Upper lobe of left lung (tissue), 6 donors: Measurements from ENCODE around the gene CDC14A. TPM values are rescaled to one million over a fixed set of nuclear protein-coding genes. Genes with fewer than 3 reads are reported as not detected.
A peak's percentile ranks its signal among the peaks of the same experiment; 100 is the strongest.

Experiments used
- ATAC-seq, 2 donors: fragments of 200-7000 bp; cut with Tn5 transposase; one replicate each; pipeline ENCODE4 v1.9.1; 2022; ENCODE audit warnings: mild to moderate bottlenecking in 2 of 2, moderate library complexity in 2 of 2; ENCODE audit not compliant: low FRiP score in 2 of 2
- DNase-seq, 2 donors: peaks; one replicate each; pipeline ENCODE4 v3.0.0-alpha.2; 2019 to 2020
- H3K27ac ChIP-seq, 4 donors: fragments of 200-600 bp; sonication (generic); one replicate each; pipeline ENCODE4 v1.5.1; 2016 to 2019
- H3K27me3 ChIP-seq, 4 donors: fragments of 200-600 bp; sonication (generic); one replicate each; pipeline ENCODE4 v1.5.1; 2017 to 2019
- H3K36me3 ChIP-seq, 4 donors: fragments of 200-600 bp; sonication (generic); one replicate each; pipeline ENCODE4 v1.5.1; 2016 to 2019
- H3K4me1 ChIP-seq, 4 donors: fragments of 200-600 bp; sonication (generic); one replicate each; pipeline ENCODE4 v1.5.1; 2018 to 2019
- H3K4me3 ChIP-seq, 4 donors: fragments of 200-600 bp; sonication (generic); one replicate each; pipeline ENCODE4 v1.5.1; 2017 to 2019; ENCODE audit warnings: mild to moderate bottlenecking in 2 of 4, moderate library complexity in 1 of 4
- H3K9me3 ChIP-seq, 4 donors: fragments of 200-600 bp; sonication (generic); one replicate each; pipeline ENCODE4 v1.5.1; 2018 to 2019
- CTCF ChIP-seq, 6 experiments: fragments of 450-650 bp in 4 of 6; fragments of 200-600 bp in 2 of 6; sonication (generic) in 2 of 6; IDR thresholded peaks; one replicate each; pipeline ENCODE4 v1.5.1; 2016 to 2019; ENCODE audit warnings: antibody characterized with exemption in 6 of 6
- EP300 ChIP-seq, 4 donors: sonication (generic); formaldehyde crosslinking; IDR thresholded peaks; one replicate each; pipeline ENCODE4 v1.5.1; 2017; ENCODE audit warnings: antibody characterized with exemption in 4 of 4, control low read depth in 2 of 4
- POLR2A ChIP-seq, 4 donors: fragments of 450-650 bp; IDR thresholded peaks; one replicate each; pipeline ENCODE4 v1.5.1; 2016 to 2017; ENCODE audit warnings: antibody characterized with exemption in 4 of 4, mild to moderate bottlenecking in 2 of 4
- POLR2AphosphoS5 ChIP-seq, 2 donors: sonication (generic); formaldehyde crosslinking; IDR thresholded peaks; one replicate each; pipeline ENCODE4 v1.5.1; 2017; ENCODE audit warnings: antibody characterized with exemption in 2 of 2
- WGBS, 2 donors: methylation state at CpG; one replicate each; pipeline ENCODE4 v1.1.5; 2017 to 2018; 5-methylcytosine and 5-hydroxymethylcytosine counted together
- total RNA-seq, 6 donors: library from RNA; depleted of rRNA in 4 of 6; stranded (reverse); fragments of >200 nt in 4 of 6; gene quantifications; one replicate each; pipeline versions ENCODE4 v1.1.0 to v1.2.1, GENCODE V29; 2016 to 2021
- donor health status: DM: no; HTN: no; CAD: no; lungs with moderate emphysema.
- donor health status: DM: no; HTN: yes; CAD: no; lungs with severe emphysema.

The CDC14A gene
- total RNA-seq, 6 donors from 2014 or later, result 9.6 to 56.6 (median 22.1) TPM

- no peak overlapping the region for H3K27ac ChIP-seq
- no peaks in the 10 kb centered on the region for H3K27me3 ChIP-seq
- TF ChIP-seq CTCF (IDR thresholded peaks at IDR 0.05) (no peak), POLR2A (IDR thresholded peaks at IDR 0.05) (no peak), EP300 (IDR thresholded peaks at IDR 0.05) (no peak), POLR2AphosphoS5 (IDR thresholded peaks at IDR 0.05) (no peak)
- 88 to 91% methylated on average over 4 of the region's 4 CpGs for WGBS, 2 donors
- DNase-seq, result no peak
- no peak for ATAC-seq
- H3K4me3 ChIP-seq, result no peak overlapping the region
- H3K9me3 ChIP-seq, result no peaks in the 10 kb centered on the region
- H3K4me1 ChIP-seq, result peaks cover 3 to 18% (median 10%) of the 10 kb centered on the region in 4 donors
- no peaks in the 10 kb centered on the region for H3K36me3 ChIP-seq
Measured at GRCh38 chr1:100349246-100349645, 3.1 kb upstream of the CDC14A start.

GRCh38 chr1:100350787-100351094 is 1.6 kb upstream of the CDC14A start:
- WGBS, 2 donors, result 84% methylated on average over 10 of the region's 10 CpGs
- peak overlapping the region; percentile 89 to 95 (median 92) for H3K27ac ChIP-seq

GRCh38 chr1:100351095-100351887 is 1.0 kb upstream of the CDC14A start:
- 4 to 5% methylated on average over 31 to 36 of the region's 36 CpGs for WGBS, 2 donors
- H3K27me3 ChIP-seq, result no peaks in the 10 kb centered on the region
- peak overlapping the region; percentile 78 to 93 (median 80) for H3K4me3 ChIP-seq
- TF ChIP-seq CTCF (IDR thresholded peaks at IDR 0.05) (peak in 5 of 6 experiments; percentile 14 to 26 (median 15)), POLR2AphosphoS5 (IDR thresholded peaks at IDR 0.05) (peak; percentile 50 to 82), EP300 (IDR thresholded peaks at IDR 0.05) (no peak), POLR2A (IDR thresholded peaks at IDR 0.05) (peak in 3 of 4 donors; percentile 15 to 71 (median 59))
- peak; percentile 90 to 92 for ATAC-seq
- peak; percentile 89 to 94 for DNase-seq
- no peaks in the 10 kb centered on the region for H3K36me3 ChIP-seq
- H3K9me3 ChIP-seq, result no peaks in the 10 kb centered on the region
- peaks cover 16 to 36% (median 21%) of the 10 kb centered on the region in 4 donors for H3K4me1 ChIP-seq
- H3K27ac ChIP-seq, result peak overlapping the region; percentile 89 to 95 (median 92)

More at GRCh38 chr1:100350787-100351094, 1.6 kb upstream of the CDC14A start:
- H3K4me3 ChIP-seq, result peak overlapping the region in 3 of 4 donors; percentile 78 to 80 (median 80)
- ATAC-seq, result no peak
- H3K36me3 ChIP-seq, result no peaks in the 10 kb centered on the region
- no peak for TF ChIP-seq CTCF (IDR thresholded peaks at IDR 0.05)
- TF ChIP-seq POLR2A (IDR thresholded peaks at IDR 0.05), result no peak
- no peak for TF ChIP-seq POLR2AphosphoS5 (IDR thresholded peaks at IDR 0.05)
- no peak for TF ChIP-seq EP300 (IDR thresholded peaks at IDR 0.05)
- peak in 1 of 2 donors; percentile 25 for DNase-seq
- peaks cover 12 to 31% (median 20%) of the 10 kb centered on the region in 4 donors for H3K4me1 ChIP-seq
- no peaks in the 10 kb centered on the region for H3K27me3 ChIP-seq
- H3K9me3 ChIP-seq, result no peaks in the 10 kb centered on the region

- no peak for TF ChIP-seq POLR2AphosphoS5 (IDR thresholded peaks at IDR 0.05)
- no peak for TF ChIP-seq POLR2A (IDR thresholded peaks at IDR 0.05)
- no peak for TF ChIP-seq EP300 (IDR thresholded peaks at IDR 0.05)
- ATAC-seq (peak in 1 of 2 donors; percentile 2), DNase-seq (peak in 1 of 2 donors; percentile 39)
- WGBS, 2 donors, result 1 to 2% methylated on average over 28 of the region's 28 CpGs
- H3K4me1 ChIP-seq, result peaks cover 16 to 54% (median 29%) of the 10 kb centered on the region in 4 donors
- no peaks in the 10 kb centered on the region for H3K27me3 ChIP-seq
- no peaks in the 10 kb centered on the region for H3K36me3 ChIP-seq
- H3K4me3 ChIP-seq, result peak overlapping the region; percentile 78 to 93 (median 80)
- no peaks in the 10 kb centered on the region for H3K9me3 ChIP-seq
- peak overlapping the region; percentile 89 to 95 (median 92) for H3K27ac ChIP-seq
Measured at GRCh38 chr1:100353071-100353801, 930 bp downstream of the CDC14A start.

- ATAC-seq (no peak), DNase-seq (no peak)
- H3K36me3 ChIP-seq, result no peaks in the 10 kb centered on the region
- H3K27me3 ChIP-seq, result no peaks in the 10 kb centered on the region
- 48 to 58% methylated on average over 1 of the region's 1 CpG for WGBS, 2 donors
- H3K4me3 ChIP-seq, result peak overlapping the region in 3 of 4 donors; percentile 78 to 80 (median 80)
- H3K9me3 ChIP-seq, result no peaks in the 10 kb centered on the region
- H3K4me1 ChIP-seq, result peaks cover 16 to 57% (median 33%) of the 10 kb centered on the region in 4 donors
- TF ChIP-seq POLR2AphosphoS5 (IDR thresholded peaks at IDR 0.05) (no peak), EP300 (IDR thresholded peaks at IDR 0.05) (no peak), CTCF (IDR thresholded peaks at IDR 0.05) (no peak), POLR2A (IDR thresholded peaks at IDR 0.05) (no peak)
- peak overlapping the region in 2 of 4 donors; percentile 94 to 95 for H3K27ac ChIP-seq
Measured at GRCh38 chr1:100353988-100354387, 1.7 kb downstream of the CDC14A start.
